Neuronal stem cell (in vitro differentiated cells): ENCODE measurements around the gene PPARGC1A.

Experiments
- DNase-seq: peaks from one replicate; pipeline ENCODE4 v3.0.0-alpha.2; 2013; ENCODE audit warnings: low spot score
- H2AFZ ChIP-seq: one replicate; pipeline ENCODE4 v1.6.1; 2013; ENCODE audit warnings: mild to moderate bottlenecking, low read length, inconsistent platforms
- H2AK5ac ChIP-seq: 2 replicates; pipeline ENCODE4 v1.6.1; 2013; ENCODE audit warnings: low read depth, mild to moderate bottlenecking, inconsistent platforms, low read length, moderate library complexity, mixed read lengths
- H2BK120ac ChIP-seq: 2 replicates; pipeline ENCODE4 v1.6.1; 2013; ENCODE audit warnings: low read depth, mild to moderate bottlenecking, inconsistent platforms, low read length, moderate library complexity, mixed read lengths
- H2BK12ac ChIP-seq: one replicate; pipeline ENCODE4 v1.6.1; 2013; ENCODE audit warnings: low read length, inconsistent platforms
- H2BK15ac ChIP-seq: 2 replicates; pipeline ENCODE4 v1.6.1; 2013; ENCODE audit warnings: mild to moderate bottlenecking, low read length, inconsistent platforms, mixed read lengths
- H2BK5ac ChIP-seq: one replicate; pipeline ENCODE4 v1.6.1; 2013; ENCODE audit warnings: inconsistent platforms, mild to moderate bottlenecking, low read length, moderate library complexity
- H3K14ac ChIP-seq: one replicate; pipeline ENCODE4 v1.6.1; 2013; ENCODE audit warnings: low read length, inconsistent platforms
- H3K18ac ChIP-seq: 2 replicates; pipeline ENCODE4 v1.6.1; 2013; ENCODE audit warnings: low read length, inconsistent platforms
- H3K23ac ChIP-seq: 2 replicates; pipeline ENCODE4 v1.6.1; 2013; ENCODE audit warnings: low read depth, mild to moderate bottlenecking, mixed read lengths, low read length, inconsistent platforms; ENCODE audit not compliant: poor library complexity
- H3K27ac ChIP-seq: replicated peaks from 3 replicates; pipeline ENCODE4 v1.5.1; 2013; ENCODE audit warnings: low read length, inconsistent platforms
- H3K27me3 ChIP-seq, 3 experiments: 2 replicates each; pipeline ENCODE4 v1.6.1; 2013; ENCODE audit warnings: low read length in 3 of 3, mild to moderate bottlenecking in 2 of 3, inconsistent platforms in 1 of 3, low read depth in 1 of 3, mixed read lengths in 1 of 3, moderate library complexity in 1 of 3; ENCODE audit not compliant: control insufficient read depth in 3 of 3, insufficient read depth in 3 of 3
- H3K36me3 ChIP-seq, 2 donors: replicated peaks in 1 of 2; 2 replicates each; pipeline ENCODE4 v1.6.1; 2013; ENCODE audit warnings: low read length in 2 of 2; ENCODE audit not compliant: control insufficient read depth in 2 of 2, insufficient read depth in 2 of 2
- H3K4ac ChIP-seq: 2 replicates; pipeline ENCODE4 v1.6.1; 2013; ENCODE audit warnings: inconsistent platforms, mild to moderate bottlenecking, low read length, moderate library complexity
- H3K4me1 ChIP-seq, 2 donors: 1 replicate in 1 of 2; 2 replicates in 1 of 2; pipeline ENCODE4 v1.6.1; 2013; ENCODE audit warnings: low read length in 2 of 2, low read depth in 1 of 2; ENCODE audit not compliant: control insufficient read depth in 2 of 2, insufficient read depth in 1 of 2
- H3K4me2 ChIP-seq: one replicate; pipeline ENCODE4 v1.6.1; 2013; ENCODE audit warnings: mild to moderate bottlenecking, low read length, inconsistent platforms; ENCODE audit not compliant: insufficient read depth, poor library complexity, severe bottlenecking
- H3K4me3 ChIP-seq, 2 donors: 2 replicates each; pipeline ENCODE4 v1.5.1; 2013; ENCODE audit warnings: low read length in 2 of 2, mild to moderate bottlenecking in 2 of 2, inconsistent platforms in 1 of 2, moderate library complexity in 1 of 2
- H3K79me1 ChIP-seq: one replicate; pipeline ENCODE4 v1.6.1; 2013; ENCODE audit warnings: low read depth, mild to moderate bottlenecking, inconsistent platforms, low read length, moderate library complexity
- H3K9ac ChIP-seq: one replicate; pipeline ENCODE4 v1.6.1; 2013; ENCODE audit warnings: mild to moderate bottlenecking, low read depth, low read length, inconsistent platforms; ENCODE audit not compliant: poor library complexity
- H3K9me3 ChIP-seq, 2 donors: replicated peaks in 1 of 2; 2 replicates each; pipeline versions ENCODE3 to v1.6.1; 2013; ENCODE audit warnings: low read length in 2 of 2, mild to moderate bottlenecking in 2 of 2, inconsistent platforms in 1 of 2, low read depth in 1 of 2, mixed read lengths in 1 of 2, moderate library complexity in 1 of 2; ENCODE audit not compliant: control insufficient read depth in 2 of 2, insufficient read depth in 1 of 2
- H4K8ac ChIP-seq: one replicate; pipeline ENCODE4 v1.6.1; 2013; ENCODE audit warnings: low read depth, mild to moderate bottlenecking, inconsistent platforms, low read length, moderate library complexity
- H4K91ac ChIP-seq: one replicate; pipeline ENCODE4 v1.6.1; 2013; ENCODE audit warnings: low read length, low read depth, mild to moderate bottlenecking, inconsistent platforms; ENCODE audit not compliant: poor library complexity
- WGBS, 2 donors: extraction: QIAGEN DNeasy Blood & Tissue Kit; methylation state at CpG; one replicate each; pipeline ENCODE4 v1.1.7; 2013; ENCODE audit warnings: missing lambda C conversion rate in 2 of 2, mixed read lengths in 1 of 2; ENCODE audit not compliant: insufficient read length in 2 of 2, insufficient replicate concordance in 1 of 2; ENCODE audit errors: extremely low coverage in 2 of 2; 5-methylcytosine and 5-hydroxymethylcytosine counted together

Gene PPARGC1A

GRCh38 chr4:23839279-23839678, 50.6 kb downstream of the PPARGC1A start:
- Histone ChIP-seq H3K27ac (no peak overlapping the region), H3K36me3 (no peaks in the 10 kb centered on the region), H3K4me2 (no peak overlapping the region), H2BK120ac (no peak overlapping the region), H2AK5ac (no peak overlapping the region), H2BK15ac (no peak overlapping the region), H2BK12ac (no peak overlapping the region), H3K4ac (no peak overlapping the region), H3K9ac (no peak overlapping the region), H2BK5ac (no peak overlapping the region), H3K18ac (no peak overlapping the region), H3K27me3 (no peaks in the 10 kb centered on the region), H4K91ac (no peak overlapping the region), H3K79me1 (no peaks in the 10 kb centered on the region), H3K4me3 (no peak overlapping the region), H2AFZ (no peak overlapping the region), H3K23ac (no peak overlapping the region), H4K8ac (no peak overlapping the region), H3K14ac (no peak overlapping the region), H3K4me1 (no peaks in the 10 kb centered on the region), H3K9me3 (no peaks in the 10 kb centered on the region)
- DNase-seq, result no peak
- no CpG with 5 or more reads among the region's 4 CpGs for WGBS, 2 donors

- Histone ChIP-seq H3K14ac (no peak overlapping the region), H2AK5ac (no peak overlapping the region), H3K9ac (no peak overlapping the region), H4K91ac (no peak overlapping the region), H4K8ac (no peak overlapping the region), H3K27me3 (no peaks in the 10 kb centered on the region), H3K4ac (no peak overlapping the region), H3K27ac (no peak overlapping the region), H3K4me2 (no peak overlapping the region), H3K79me1 (no peaks in the 10 kb centered on the region), H2BK120ac (no peak overlapping the region), H3K4me1 (no peaks in the 10 kb centered on the region), H3K36me3 (no peaks in the 10 kb centered on the region), H3K18ac (no peak overlapping the region), H2BK5ac (no peak overlapping the region), H3K9me3 (no peaks in the 10 kb centered on the region), H2AFZ (no peak overlapping the region), H2BK12ac (no peak overlapping the region), H3K4me3 (no peak overlapping the region), H3K23ac (no peak overlapping the region), H2BK15ac (no peak overlapping the region)
- no peak for DNase-seq
- no CpG with 5 or more reads among the region's 3 CpGs for WGBS, 2 donors
These were observed 51.2 kb downstream of the PPARGC1A start for GRCh38 chr4:23838607-23839006.

GRCh38 chr4:23838131-23838530, 51.7 kb downstream of the PPARGC1A start:
- H3K4me3 ChIP-seq, result no peak overlapping the region
- no peak overlapping the region for H3K23ac ChIP-seq
- no peak overlapping the region for H3K18ac ChIP-seq
- H3K27ac ChIP-seq, result no peak overlapping the region
- H2BK15ac ChIP-seq, result no peak overlapping the region
- DNase-seq, result no peak
- no peak overlapping the region for H2AFZ ChIP-seq
- no peaks in the 10 kb centered on the region for H3K4me1 ChIP-seq
- H4K8ac ChIP-seq, result no peak overlapping the region
- no peak overlapping the region for H2BK120ac ChIP-seq
- H2AK5ac ChIP-seq, result no peak overlapping the region
- no peak overlapping the region for H3K4me2 ChIP-seq
- no peak overlapping the region for H4K91ac ChIP-seq
- WGBS, 2 donors, result no CpG with 5 or more reads among the region's 3 CpGs
- no peak overlapping the region for H3K9ac ChIP-seq
- no peak overlapping the region for H3K4ac ChIP-seq
- H3K9me3 ChIP-seq, result no peaks in the 10 kb centered on the region
- H2BK12ac ChIP-seq, result no peak overlapping the region
- H2BK5ac ChIP-seq, result no peak overlapping the region
- H3K14ac ChIP-seq, result no peak overlapping the region
- no peaks in the 10 kb centered on the region for H3K27me3 ChIP-seq
- no peaks in the 10 kb centered on the region for H3K36me3 ChIP-seq
- no peaks in the 10 kb centered on the region for H3K79me1 ChIP-seq

GRCh38 chr4:23837371-23837770, 52.5 kb downstream of the PPARGC1A start:
- Histone ChIP-seq H3K9ac (no peak overlapping the region), H3K4me3 (no peak overlapping the region), H2AK5ac (no peak overlapping the region), H4K8ac (no peak overlapping the region), H2BK12ac (no peak overlapping the region), H3K79me1 (no peaks in the 10 kb centered on the region), H3K14ac (no peak overlapping the region), H3K36me3 (no peaks in the 10 kb centered on the region), H3K18ac (no peak overlapping the region), H3K4me2 (no peak overlapping the region), H2BK15ac (no peak overlapping the region), H2BK5ac (no peak overlapping the region), H2BK120ac (no peak overlapping the region), H3K27me3 (no peaks in the 10 kb centered on the region), H3K9me3 (no peaks in the 10 kb centered on the region), H4K91ac (no peak overlapping the region), H3K23ac (no peak overlapping the region), H3K4me1 (no peaks in the 10 kb centered on the region), H3K27ac (no peak overlapping the region), H3K4ac (no peak overlapping the region), H2AFZ (no peak overlapping the region)
- WGBS, 2 donors, result no CpG with 5 or more reads among the region's 2 CpGs
- no peak for DNase-seq
